IMR-90 (cell line): Measurements from ENCODE around the gene GRK5. TPM values are rescaled to one million over a fixed set of nuclear protein-coding genes. Genes with fewer than 3 reads are reported as not detected.

ENCODE experiments used
- ATAC-seq: fragments of 200-7000 bp; cut with Tn5 transposase; 2 replicates; pipeline ENCODE4 v1.9.1; 2020; ENCODE audit warnings: low read depth, mild to moderate bottlenecking, moderate library complexity
- BruUV-seq: library from RNA; stranded (reverse); fragments of 400-500 nt; replicated peaks from 2 replicates; lab custom pipeline; 2021; lab: Mats Ljungman, UMichigan
- CTCF ChIA-PET: fragments of 300-600 bp; formaldehyde crosslinking; extraction: SDS; loops from one replicate; lab custom pipeline; 2021; ENCODE audit warnings: antibody characterized with exemption; lab: Yijun Ruan, JAX
- POLR2A ChIA-PET: fragments of 300-600 bp; sonication (Branson Sonifier 250); formaldehyde crosslinking; loops from one replicate; lab custom pipeline; 2022; ENCODE audit warnings: antibody characterized with exemption; ENCODE audit not compliant: unreplicated experiment; lab: Charles Lee
- DNase-seq: peaks from one replicate; pipeline ENCODE4 v3.0.0; 2013
- H2AFZ ChIP-seq: replicated peaks from 2 replicates; pipeline ENCODE3; 2013; ENCODE audit warnings: low read length, mild to moderate bottlenecking; ENCODE audit not compliant: poor library complexity
- H2AK5ac ChIP-seq: 2 replicates; pipeline ENCODE4 v1.6.1; 2013; ENCODE audit warnings: low read depth, low read length, inconsistent platforms
- H2AK9ac ChIP-seq: replicated peaks from 2 replicates; pipeline ENCODE3; 2013; ENCODE audit warnings: mild to moderate bottlenecking, low read depth, low read length, moderate library complexity; ENCODE audit not compliant: poor library complexity
- H2BK120ac ChIP-seq: 2 replicates; pipeline ENCODE4 v1.6.1; 2013; ENCODE audit warnings: low read depth, low read length, inconsistent platforms
- H2BK15ac ChIP-seq: 3 replicates; pipeline ENCODE4 v1.6.1; 2013; ENCODE audit warnings: low read depth, low read length, inconsistent platforms
- H2BK20ac ChIP-seq: 2 replicates; pipeline ENCODE4 v1.6.1; 2013; ENCODE audit warnings: low read depth, mild to moderate bottlenecking, inconsistent platforms, low read length, moderate library complexity
- H2BK5ac ChIP-seq: 2 replicates; pipeline ENCODE4 v1.6.1; 2013; ENCODE audit warnings: mild to moderate bottlenecking, low read depth, low read length, inconsistent platforms; ENCODE audit not compliant: poor library complexity, severe bottlenecking
- H3K14ac ChIP-seq: replicated peaks from 2 replicates; pipeline ENCODE4 v1.6.1; 2013; ENCODE audit warnings: low read depth, low read length, inconsistent platforms
- H3K18ac ChIP-seq: 2 replicates; pipeline ENCODE4 v1.6.1; 2013; ENCODE audit warnings: low read depth, low read length, control low read depth
- H3K23ac ChIP-seq: 2 replicates; pipeline ENCODE4 v1.6.1; 2013; ENCODE audit warnings: low read depth, low read length, inconsistent platforms
- H3K27ac ChIP-seq: 2 replicates; pipeline ENCODE4 v1.5.1; 2013; ENCODE audit warnings: mild to moderate bottlenecking, control low read depth, low read length; ENCODE audit not compliant: insufficient read depth
- H3K27me3 ChIP-seq: 2 replicates; pipeline ENCODE4 v1.6.1; 2013; ENCODE audit warnings: low read length; ENCODE audit not compliant: control insufficient read depth, insufficient read depth
- H3K36me3 ChIP-seq: 2 replicates; pipeline ENCODE4 v1.6.1; 2013; ENCODE audit warnings: low read length, mixed read lengths; ENCODE audit not compliant: control insufficient read depth, insufficient read depth
- H3K4ac ChIP-seq: 2 replicates; pipeline ENCODE4 v1.6.1; 2013; ENCODE audit warnings: low read depth, low read length, inconsistent platforms
- H3K4me1 ChIP-seq: 2 replicates; pipeline ENCODE4 v1.6.1; 2013; ENCODE audit warnings: low read length, mixed read lengths; ENCODE audit not compliant: control insufficient read depth, insufficient read depth
- H3K4me2 ChIP-seq: 2 replicates; pipeline ENCODE4 v1.6.1; 2013; ENCODE audit warnings: low read depth, mild to moderate bottlenecking, control low read depth, low read length, moderate library complexity
- H3K4me3 ChIP-seq: 2 replicates; pipeline ENCODE4 v1.5.1; 2013; ENCODE audit warnings: low read depth, mild to moderate bottlenecking, control low read depth, low read length, moderate library complexity; ENCODE audit not compliant: insufficient read depth
- H3K56ac ChIP-seq: 2 replicates; pipeline ENCODE4 v1.6.1; 2013; ENCODE audit warnings: low read length, inconsistent platforms; ENCODE audit not compliant: insufficient read depth; ENCODE audit errors: extremely low read depth
- H3K79me1 ChIP-seq, 2 experiments: 2 replicates each; pipeline ENCODE4 v1.6.1; 2013; ENCODE audit warnings: low read length in 2 of 2, inconsistent platforms in 1 of 2, low read depth in 1 of 2
- H3K9ac ChIP-seq: 2 replicates; pipeline ENCODE4 v1.6.1; 2013; ENCODE audit warnings: low read depth, low read length, control low read depth
- H3K9me1 ChIP-seq: 2 replicates; pipeline ENCODE4 v1.6.1; 2013; ENCODE audit warnings: low read length, inconsistent platforms; ENCODE audit not compliant: insufficient read depth
- H3K9me3 ChIP-seq: 2 replicates; pipeline ENCODE4 v1.6.1; 2013; ENCODE audit warnings: low read length; ENCODE audit not compliant: control insufficient read depth, insufficient read depth
- H4K20me1 ChIP-seq: 2 replicates; pipeline ENCODE4 v1.6.1; 2013; ENCODE audit warnings: low read length, inconsistent platforms; ENCODE audit not compliant: insufficient read depth
- H4K5ac ChIP-seq: 2 replicates; pipeline ENCODE4 v1.6.1; 2013; ENCODE audit warnings: mild to moderate bottlenecking, low read depth, low read length, control low read depth
- H4K8ac ChIP-seq, 2 experiments: 2 replicates each; pipeline ENCODE4 v1.6.1; 2013; ENCODE audit warnings: low read depth in 2 of 2, low read length in 2 of 2, control low read depth in 1 of 2, inconsistent platforms in 1 of 2
- H4K91ac ChIP-seq: 2 replicates; pipeline ENCODE4 v1.6.1; 2013; ENCODE audit warnings: low read depth, low read length, inconsistent platforms; ENCODE audit not compliant: insufficient read depth
- BHLHE40 ChIP-seq: fragments of 150-350 bp; IDR thresholded peaks from 2 replicates; pipeline ENCODE4 v1.6.1; 2016; ENCODE audit warnings: mild to moderate bottlenecking, low read depth, low read length
- CHD1 ChIP-seq: IDR thresholded peaks from 2 replicates; pipeline ENCODE4 v1.6.1; 2012; ENCODE audit warnings: low read depth, low read length, improper control_type of control experiment
- FOS ChIP-seq: fragments of 150-350 bp; IDR thresholded peaks from 2 replicates; pipeline ENCODE4 v1.6.1; 2016; ENCODE audit warnings: low read depth, low read length
- MAFK ChIP-seq: IDR thresholded peaks from 2 replicates; pipeline ENCODE4 v1.6.1; 2012; ENCODE audit warnings: low read depth, low read length, improper control_type of control experiment
- MAZ ChIP-seq: IDR thresholded peaks from 2 replicates; pipeline ENCODE4 v1.6.1; 2012; ENCODE audit warnings: low read depth, mild to moderate bottlenecking, low read length, improper control_type of control experiment, moderate library complexity, borderline replicate concordance
- MXI1 ChIP-seq: IDR thresholded peaks from 2 replicates; pipeline ENCODE4 v1.6.1; 2012; ENCODE audit warnings: low read depth, mild to moderate bottlenecking, low read length, moderate library complexity, borderline replicate concordance
- NFE2L2 ChIP-seq: fragments of 150-350 bp; IDR thresholded peaks from 2 replicates; pipeline ENCODE4 v1.6.1; 2016; ENCODE audit warnings: low read depth, mild to moderate bottlenecking, low read length
- RAD21 ChIP-seq: IDR thresholded peaks from 2 replicates; pipeline ENCODE4 v1.6.1; 2012; ENCODE audit warnings: low read length, improper control_type of control experiment
- WGBS, 2 experiments: methylation state at CpG; one replicate each; pipeline versions ENCODE4 v1.1.5 to v1.1.7; 2013; ENCODE audit warnings: missing lambda C conversion rate in 2 of 2; ENCODE audit not compliant: insufficient read length in 1 of 2; ENCODE audit errors: extremely low coverage in 2 of 2; 5-methylcytosine and 5-hydroxymethylcytosine counted together
- dilution Hi-C: fragments of 300-500 bp; cut with HindIII; formaldehyde crosslinking; loops from one replicate; pipeline ENCODE4 v1.14.3; 2018; ENCODE audit warnings: low sequenced_read_pairs; ENCODE audit not compliant: unreplicated experiment
- in situ Hi-C: fragments of 300-500 bp; cut with MboI; formaldehyde crosslinking; loops from 3 replicates; pipeline ENCODE4 v1.14.3; 2019; ENCODE audit warnings: low sequenced_read_pairs, inconsistent platforms, mixed read lengths
- intact Hi-C: fragments of 100-400 bp; cut with micrococcal nuclease; formaldehyde crosslinking; loops from 2 replicates; pipeline ENCODE4 v1.10.0; 2022
- polyA plus RNA-seq, 3 experiments: library from polyadenylated mRNA; depleted of rRNA; stranded (reverse); fragments of >200 nt; gene quantifications; 2 replicates each; pipeline ENCODE4 v1.2.3, GENCODE V29; 2012; ENCODE audit warnings: low replicate concordance in 1 of 3
- total RNA-seq: library from RNA; depleted of rRNA; stranded (reverse); fragments of >200 nt; gene quantifications from 2 replicates; pipeline ENCODE4 v1.2.3, GENCODE V29; 2012
- TF ChIP-seq, protein P1 (sequence below): fragments of 150-350 bp; IDR thresholded peaks from 2 replicates; pipeline ENCODE4 v1.6.1; 2017; ENCODE audit warnings: mild to moderate bottlenecking, antibody characterized with exemption, low read length, low read depth

Gene GRK5
- total and polyA plus RNA-seq, 2 of the 4 experiments (the other 2 are of a cell fraction) = 12.9 to 16.3 TPM

DNA sequence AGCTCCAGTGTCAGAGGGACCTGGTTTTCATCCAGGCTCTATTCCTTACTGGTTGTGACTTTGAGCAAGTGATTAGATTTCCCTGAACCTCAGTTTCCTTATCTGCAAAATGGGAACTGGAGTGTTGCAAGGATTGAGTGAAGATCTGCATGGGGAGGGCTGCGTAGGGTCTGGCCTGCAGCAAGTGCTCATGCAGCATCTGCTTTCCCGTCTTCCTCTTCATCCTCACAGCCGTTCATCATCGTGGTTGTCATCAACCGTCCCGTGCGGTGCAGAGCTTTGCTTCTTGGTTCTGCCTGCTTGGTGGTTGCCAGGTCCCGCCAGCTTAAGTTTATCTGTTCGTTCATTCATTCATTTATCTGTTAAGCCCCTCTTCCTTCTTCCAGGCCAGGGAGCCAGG is 135.0 kb downstream of the GRK5 start:
- Histone ChIP-seq H3K27me3 (no peaks in the 10 kb centered on the region), H4K91ac (0 out of 2 replicates have a peak overlapping the region, but pooled peaks have one; percentile 6), H2AK9ac (peak overlapping the region; percentile 19), H4K5ac (no peak overlapping the region), H2AK5ac (no peak overlapping the region), H2BK120ac (no peak overlapping the region), H3K9me1 (peaks cover 32% of the 10 kb centered on the region), H3K9ac (no peak overlapping the region), H4K20me1 (peaks cover 70% of the 10 kb centered on the region), H2BK15ac (0 out of 3 replicates have a peak overlapping the region, but pooled peaks have one; percentile 4), H3K56ac (no peak overlapping the region), H3K4me3 (no peak overlapping the region), H3K14ac (peak overlapping the region; percentile 37; the same call in 1 of the 2 replicates), H2BK20ac (no peak overlapping the region), H4K8ac (no peak overlapping the region), H3K27ac (no peak overlapping the region), H3K4me1 (peaks cover 24% of the 10 kb centered on the region), H2AFZ (no peak overlapping the region), H3K36me3 (peaks cover 38% of the 10 kb centered on the region), H3K4me2 (no peak overlapping the region), H2BK5ac (no peak overlapping the region), H3K4ac (peak overlapping the region; percentile 17; the same call in 1 of the 2 replicates), H3K79me1 (peaks cover 34 to 80% of the 10 kb centered on the region in 2 experiments; a peak in 3 of 4 replicates), H3K18ac (no peak overlapping the region), H3K9me3 (no peaks in the 10 kb centered on the region), H3K23ac (peak overlapping the region; percentile 23)
- BruUV-seq = no TSS peak
- no peak for ATAC-seq
- POLR2A ChIA-PET = no interaction called here
- intact Hi-C loops = no loop called here
- CTCF ChIA-PET = no interaction called here
- no peak for TF ChIP-seq CHD1
- no peak for TF ChIP-seq BHLHE40
- TF ChIP-seq, protein P1, sequence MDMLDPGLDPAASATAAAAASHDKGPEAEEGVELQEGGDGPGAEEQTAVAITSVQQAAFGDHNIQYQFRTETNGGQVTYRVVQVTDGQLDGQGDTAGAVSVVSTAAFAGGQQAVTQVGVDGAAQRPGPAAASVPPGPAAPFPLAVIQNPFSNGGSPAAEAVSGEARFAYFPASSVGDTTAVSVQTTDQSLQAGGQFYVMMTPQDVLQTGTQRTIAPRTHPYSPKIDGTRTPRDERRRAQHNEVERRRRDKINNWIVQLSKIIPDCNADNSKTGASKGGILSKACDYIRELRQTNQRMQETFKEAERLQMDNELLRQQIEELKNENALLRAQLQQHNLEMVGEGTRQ = no peak
- TF ChIP-seq RAD21 = no peak
- TF ChIP-seq MXI1 = no peak
- TF ChIP-seq FOS = no peak
- TF ChIP-seq NFE2L2 = no peak
- TF ChIP-seq MAFK = no peak
- TF ChIP-seq MAZ = no peak
- 100% methylated on average over 1 of the region's 9 CpGs; no CpG with 5 or more reads in 1 of the 2 experiments for WGBS, 2 experiments
- dilution Hi-C loops = no loop called here
- DNase-seq = no peak
- in situ Hi-C loops = no loop called here
